Measurements from ENCODE around the gene PRPF40A.
A peak's percentile ranks its signal among the peaks of the same experiment; 100 is the strongest.
"Not testable (repeated sequence)": the region's sequence is repeated elsewhere in the genome, so short reads cannot be mapped to it uniquely, and the experiment has no call there.

The PRPF40A gene
- total RNA-seq: 114 to 221 (median 177) reads per million in 18 experiments

- DNase-seq: peak; percentile 99
These were observed at the start of gene PRPF40A for GRCh38 chr2:152717228-152718075. Gene PRPF40A (minus strand): TSS chr2:152717461. CDS start chr2:152717439, 22 bp downstream.

- DNase-seq: no peak
These were observed 49.7 kb upstream of the PRPF40A start for GRCh38 chr2:152766928-152767327.

GRCh38 chr2:152763651-152764050 lies 46.4 kb upstream of the PRPF40A start:
- DNase-seq: no peak

GRCh38 chr2:152763208-152763607 lies 45.9 kb upstream of the PRPF40A start:
- not testable (repeated sequence) for DNase-seq

- no peak for DNase-seq
These were observed 44.9 kb upstream of the PRPF40A start for GRCh38 chr2:152762202-152762601.

- DNase-seq: no peak
These were observed 44.0 kb upstream of the PRPF40A start for GRCh38 chr2:152761214-152761613.

- no peak for DNase-seq
These were observed 42.2 kb upstream of the PRPF40A start for GRCh38 chr2:152759290-152760072.

GRCh38 chr2:152755029-152755428 lies 37.8 kb upstream of the PRPF40A start:
- DNase-seq: no peak

- DNase-seq: not testable (repeated sequence)
These were observed 30.5 kb upstream of the PRPF40A start for GRCh38 chr2:152747751-152748150.

- DNase-seq: no peak
These were observed 25.7 kb upstream of the PRPF40A start for GRCh38 chr2:152743002-152743401.

GRCh38 chr2:152740743-152741328 lies 23.6 kb upstream of the PRPF40A start:
- peak; percentile 27 to 77 for DNase-seq

GRCh38 chr2:152739705-152740104 lies 22.4 kb upstream of the PRPF40A start:
- DNase-seq: not testable (repeated sequence)

- no peak for DNase-seq
These were observed 21.2 kb upstream of the PRPF40A start for GRCh38 chr2:152738438-152738837.

- DNase-seq: not testable (repeated sequence)
These were observed 20.2 kb upstream of the PRPF40A start for GRCh38 chr2:152737509-152737908.

- peak; percentile 52 for DNase-seq
These were observed 13.5 kb upstream of the PRPF40A start for GRCh38 chr2:152730591-152731333.

- DNase-seq: peak in 1 of 2 donors; percentile 18
These were observed 12.6 kb upstream of the PRPF40A start for GRCh38 chr2:152729844-152730243.

- no peak for DNase-seq
These were observed 6.7 kb upstream of the PRPF40A start for GRCh38 chr2:152723918-152724317.

GRCh38 chr2:152722639-152723038 lies 5.4 kb upstream of the PRPF40A start:
- not testable (repeated sequence) for DNase-seq

GRCh38 chr2:152720794-152721193 lies 3.5 kb upstream of the PRPF40A start:
- DNase-seq: no peak

- peak; percentile 53 to 54 for DNase-seq
These were observed 1.8 kb upstream of the PRPF40A start for GRCh38 chr2:152718909-152719645.

- DNase-seq: peak; percentile 92 to 94
These were observed 1.0 kb upstream of the PRPF40A start, which contains the start of gene ARL6IP6 for GRCh38 chr2:152718076-152718908. Gene ARL6IP6 (plus strand): TSS chr2:152718620. CDS start chr2:152718625, 5 bp downstream.
